ENCODE data around the gene GPER1.
"Not testable (repeated sequence)": the region's sequence is repeated elsewhere in the genome, so short reads cannot be mapped to it uniquely, and the experiment has no call there.

Gene GPER1

GRCh38 chr7:1070544-1071011, 17.3 kb upstream of the GPER1 start:
- DNase-seq: no peak

- DNase-seq: no peak
Observed at GRCh38 chr7:1071731-1072254, 16.1 kb upstream of the GPER1 start.

GRCh38 chr7:1073142-1073977, 14.6 kb upstream of the GPER1 start:
- DNase-seq: no peak

DNA sequence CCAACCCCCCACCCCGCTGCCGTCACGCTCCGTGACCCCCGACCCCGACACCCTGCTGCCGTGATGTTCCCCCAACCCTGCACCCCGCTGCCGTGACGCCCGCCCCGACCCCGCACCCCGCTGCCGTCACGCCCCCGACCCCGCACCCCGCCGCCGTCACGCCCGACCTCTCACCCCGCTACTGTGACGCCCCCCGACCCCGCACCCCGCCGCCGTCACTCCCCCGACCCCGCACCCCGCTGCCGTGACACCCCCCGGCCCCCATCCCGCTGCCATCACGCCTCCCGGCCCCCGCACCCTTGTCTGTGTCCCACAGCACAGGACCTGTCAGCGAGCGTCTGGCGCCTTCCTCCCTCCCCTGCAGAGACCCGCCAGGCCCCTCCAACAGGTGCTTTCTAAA, 13.9 kb upstream of the GPER1 start:
- not testable (repeated sequence) for DNase-seq

- no peak for DNase-seq
Observed at GRCh38 chr7:1074593-1075431, 13.1 kb upstream of the GPER1 start.

DNA sequence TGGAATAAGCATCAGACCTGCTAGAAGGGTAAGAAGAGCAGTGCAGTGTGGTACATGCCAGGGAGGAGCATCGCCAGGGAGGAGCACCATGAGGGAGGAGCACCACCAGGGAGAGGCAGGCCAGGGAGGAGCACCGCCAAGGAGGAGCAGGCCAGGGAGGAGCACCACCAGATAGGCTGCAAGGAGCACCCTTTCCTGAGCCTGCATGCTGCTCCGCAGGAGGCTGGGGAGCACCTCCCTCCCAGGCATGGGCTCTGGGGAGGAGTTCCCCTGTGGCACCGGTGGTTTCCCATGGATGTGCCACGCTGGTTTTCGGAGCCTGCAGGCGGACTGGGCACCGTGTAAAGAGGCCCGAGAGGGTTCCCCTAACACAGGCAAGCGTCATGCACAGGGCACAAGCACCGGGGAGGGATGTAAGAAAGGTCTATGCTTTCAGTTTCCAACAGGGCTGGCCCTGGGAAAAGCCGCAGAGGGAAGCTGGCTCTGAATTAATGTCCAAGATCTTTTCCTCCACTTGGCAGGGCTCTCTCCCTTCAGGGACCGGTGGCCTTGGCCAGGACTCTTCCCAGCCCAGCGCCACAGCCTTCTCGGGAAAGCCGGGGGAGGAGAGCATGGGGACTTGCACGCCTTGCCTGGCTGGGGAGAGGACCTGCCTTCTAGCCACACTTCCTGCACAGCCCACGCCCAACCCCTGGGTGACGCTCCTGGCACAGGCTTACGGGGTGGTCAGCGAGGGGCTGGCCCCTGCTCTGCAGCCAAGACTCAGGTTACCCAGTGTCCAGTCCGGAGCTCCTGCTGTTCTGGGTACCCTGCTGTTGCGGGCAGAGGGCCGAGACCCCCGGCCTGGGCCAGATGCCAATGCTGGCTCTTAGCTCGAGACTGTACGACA, 11.5 kb upstream of the GPER1 start:
- DNase-seq: no peak

DNA sequence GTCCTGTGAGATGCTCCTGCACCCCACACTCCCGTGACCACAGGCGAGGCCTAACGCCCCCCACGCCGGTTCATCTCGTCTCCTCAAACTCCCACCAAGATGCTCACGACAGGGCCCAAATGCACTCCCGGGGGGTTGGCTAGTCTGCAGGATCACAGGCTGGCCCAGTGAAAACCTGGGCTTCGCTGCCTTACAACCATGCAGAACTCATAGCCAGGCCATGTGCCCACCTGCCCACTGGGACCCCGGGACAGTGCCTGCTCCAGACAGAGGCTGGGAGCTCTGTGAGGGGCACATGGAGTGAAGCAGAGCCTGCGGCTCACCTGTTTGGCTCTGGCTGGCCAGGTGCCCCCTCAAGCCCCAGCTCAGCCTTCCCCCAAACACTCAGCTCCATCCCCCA, 9.4 kb upstream of the GPER1 start:
- DNase-seq: no peak

DNA sequence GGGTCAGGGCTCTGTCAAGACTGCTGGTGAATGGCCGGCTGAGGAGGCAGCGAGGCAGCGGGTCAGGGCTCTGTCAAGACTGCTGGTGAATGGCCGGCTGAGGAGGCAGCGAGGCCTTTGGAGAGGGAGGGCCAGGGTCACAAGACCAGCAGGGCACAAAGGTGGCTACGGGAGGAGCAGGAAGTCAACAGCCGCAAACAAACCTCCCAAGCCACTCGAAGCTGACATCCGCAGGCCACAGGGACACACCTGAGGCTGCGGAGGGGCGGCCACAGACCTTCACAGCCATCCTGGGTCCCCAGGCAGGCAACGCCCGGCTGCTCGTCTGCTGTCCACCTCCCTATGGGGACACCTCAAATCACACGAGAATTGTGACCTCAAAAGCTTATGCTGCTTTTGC, 8.9 kb upstream of the GPER1 start:
- DNase-seq: no peak

DNA sequence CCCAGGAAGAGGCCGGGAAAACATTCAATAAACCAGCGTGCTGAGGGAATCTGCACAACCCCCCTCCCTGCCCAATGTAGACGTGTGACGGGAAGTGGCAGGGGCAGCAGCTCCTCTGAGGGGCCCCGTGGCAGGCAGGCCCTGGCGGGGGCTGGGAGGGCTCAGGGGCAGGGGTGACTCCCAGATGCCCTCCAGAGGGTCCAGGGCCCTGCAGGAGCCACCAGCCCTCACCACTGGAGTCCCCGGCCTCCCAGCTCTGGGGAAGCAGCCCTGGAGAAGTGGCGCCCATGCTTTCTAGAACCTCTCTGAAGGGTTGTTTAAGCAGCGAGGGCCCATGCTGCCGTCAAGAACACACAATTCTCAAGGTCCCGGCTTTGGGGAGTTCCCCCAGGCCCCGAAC, 8.4 kb upstream of the GPER1 start:
- no peak for DNase-seq

DNA sequence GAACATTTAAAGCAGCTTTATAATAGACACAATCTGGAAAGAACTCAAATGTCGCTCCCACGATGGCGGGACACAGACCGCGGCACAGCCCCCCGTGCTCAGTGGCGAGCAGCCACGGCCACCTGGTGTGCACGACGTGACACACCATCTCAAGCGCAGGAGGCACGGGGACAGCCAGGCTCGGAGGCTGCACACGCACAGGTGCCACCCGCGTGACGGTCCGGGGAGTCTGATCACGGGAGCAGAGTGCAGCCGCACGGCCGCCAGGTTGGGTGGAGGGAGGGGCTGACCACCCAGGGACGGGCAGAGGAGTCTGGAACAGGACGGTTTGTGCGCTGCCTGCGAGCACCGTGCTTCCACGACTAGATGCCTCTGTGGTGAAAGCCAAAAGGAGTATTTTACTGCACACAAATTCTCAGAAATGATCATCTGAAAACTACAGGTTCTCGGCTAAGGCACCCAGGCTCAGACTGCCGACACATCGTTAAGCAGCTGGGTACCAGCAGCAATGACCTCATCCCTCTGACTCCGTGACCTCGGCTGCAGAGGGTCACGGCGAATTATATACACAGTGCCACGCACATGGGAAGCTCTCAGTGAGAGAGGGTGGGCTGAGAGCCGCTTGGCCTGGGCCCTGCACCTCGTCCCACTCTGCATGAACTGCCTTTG, 7.5 kb upstream of the GPER1 start:
- no peak for DNase-seq

GRCh38 chr7:1080921-1081255, 7.0 kb upstream of the GPER1 start:
- no peak for DNase-seq

- no peak for DNase-seq
Observed at GRCh38 chr7:1081336-1081735, 6.6 kb upstream of the GPER1 start.

DNA sequence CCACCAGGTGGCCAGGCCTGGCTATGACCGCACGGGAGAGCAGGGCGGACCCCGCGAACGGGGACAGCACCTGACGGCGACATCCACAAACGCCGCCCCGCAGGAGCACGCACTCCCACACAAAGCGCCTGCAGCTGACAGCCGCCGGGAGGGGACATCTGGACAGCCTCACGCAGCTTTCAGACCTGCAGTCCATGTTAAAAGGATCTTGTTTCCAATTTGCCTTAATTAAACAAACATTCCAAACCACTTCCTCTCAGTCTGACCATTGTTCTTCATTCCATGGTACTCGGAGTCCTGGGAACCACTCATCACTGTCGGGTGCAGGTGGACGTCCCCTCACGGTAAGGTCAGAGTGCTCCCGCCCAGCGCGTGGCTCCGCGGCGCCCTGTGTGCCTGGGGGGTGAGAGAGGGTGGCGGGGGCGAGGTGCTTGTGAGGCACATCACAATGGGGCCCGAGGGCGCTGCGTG, 5.9 kb upstream of the GPER1 start:
- no peak for DNase-seq

GRCh38 chr7:1083729-1084657, 3.9 kb upstream of the GPER1 start:
- DNase-seq: no peak

DNA sequence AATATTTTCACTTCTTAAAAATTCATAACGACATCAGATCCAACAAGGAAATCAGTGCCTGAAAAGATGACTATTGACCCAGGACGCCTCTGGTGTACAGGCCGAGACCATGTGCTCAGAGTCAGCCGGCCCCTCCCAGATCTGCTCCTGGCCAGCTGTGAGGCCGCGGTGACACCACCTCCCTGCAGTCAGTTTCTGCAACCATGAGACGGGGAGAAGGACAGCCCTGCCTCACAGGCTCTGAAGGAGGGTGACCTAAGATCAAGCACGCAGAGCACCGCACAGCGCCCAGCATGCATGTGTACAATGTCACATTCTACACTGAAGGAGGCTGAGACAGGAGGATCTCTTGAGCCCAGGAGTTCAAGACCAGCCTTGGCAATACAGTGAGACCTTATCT, 2.6 kb upstream of the GPER1 start:
- DNase-seq: no peak

GRCh38 chr7:1085910-1086421, 1.9 kb upstream of the GPER1 start:
- no peak for DNase-seq

GRCh38 chr7:1086588-1087464, 1.1 kb upstream of the GPER1 start:
- peak; percentile 80 for DNase-seq

DNA sequence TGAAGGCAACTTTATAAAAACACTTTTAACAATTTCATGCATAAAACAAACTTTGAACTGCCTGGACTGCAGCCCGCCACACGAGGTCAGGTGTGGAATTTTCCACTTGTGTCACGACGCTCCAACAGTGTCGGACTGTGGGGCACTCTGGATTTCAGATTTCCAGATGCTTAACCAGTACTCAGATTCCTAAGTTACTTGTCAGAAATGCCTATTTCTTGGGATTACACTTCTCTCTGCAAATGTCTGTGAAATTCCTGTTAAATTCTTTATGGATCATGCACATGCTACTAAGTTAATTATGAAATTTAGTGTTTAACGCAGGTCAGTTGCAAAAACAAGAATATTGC, 473 bp upstream of the GPER1 start:
- no peak for DNase-seq

DNA sequence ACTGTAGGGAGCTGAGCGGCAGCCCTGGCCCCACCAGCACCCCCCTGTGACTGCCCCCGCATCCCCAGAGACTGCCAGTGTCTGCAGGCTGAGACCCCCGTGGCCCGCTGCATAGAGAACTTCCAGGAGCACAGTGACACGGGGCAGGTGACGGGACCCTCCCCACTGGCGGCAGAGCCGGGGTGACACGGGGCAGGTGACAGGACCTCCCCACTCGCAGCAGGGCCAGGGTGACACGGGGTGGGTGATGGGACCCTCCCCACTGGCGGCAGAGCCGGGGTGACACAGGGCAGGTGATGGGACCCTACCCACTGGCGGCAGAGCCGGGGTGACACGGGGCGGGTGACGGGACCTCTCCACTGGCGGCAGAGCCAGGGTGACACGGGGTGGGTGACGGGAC, 2.3 kb downstream of the GPER1 start:
- DNase-seq: no peak
